Hepatocyte (in vitro differentiated cells): ENCODE results near the gene TK2.

Experiments used
- EZH2 ChIP-seq: fragments of 200-600 bp; sonication (generic); IDR thresholded peaks from 2 replicates; pipeline ENCODE4 v1.6.1; 2016; ENCODE audit warnings: antibody characterized with exemption, mild to moderate bottlenecking, borderline replicate concordance
- TF ChIP-seq, protein P1 (sequence below): fragments of 200-600 bp; sonication (generic); IDR thresholded peaks from 2 replicates; pipeline ENCODE4 v1.5.1; 2016; ENCODE audit warnings: antibody characterized with exemption, mild to moderate bottlenecking; ENCODE audit not compliant: poor library complexity

- TF ChIP-seq, protein P1, sequence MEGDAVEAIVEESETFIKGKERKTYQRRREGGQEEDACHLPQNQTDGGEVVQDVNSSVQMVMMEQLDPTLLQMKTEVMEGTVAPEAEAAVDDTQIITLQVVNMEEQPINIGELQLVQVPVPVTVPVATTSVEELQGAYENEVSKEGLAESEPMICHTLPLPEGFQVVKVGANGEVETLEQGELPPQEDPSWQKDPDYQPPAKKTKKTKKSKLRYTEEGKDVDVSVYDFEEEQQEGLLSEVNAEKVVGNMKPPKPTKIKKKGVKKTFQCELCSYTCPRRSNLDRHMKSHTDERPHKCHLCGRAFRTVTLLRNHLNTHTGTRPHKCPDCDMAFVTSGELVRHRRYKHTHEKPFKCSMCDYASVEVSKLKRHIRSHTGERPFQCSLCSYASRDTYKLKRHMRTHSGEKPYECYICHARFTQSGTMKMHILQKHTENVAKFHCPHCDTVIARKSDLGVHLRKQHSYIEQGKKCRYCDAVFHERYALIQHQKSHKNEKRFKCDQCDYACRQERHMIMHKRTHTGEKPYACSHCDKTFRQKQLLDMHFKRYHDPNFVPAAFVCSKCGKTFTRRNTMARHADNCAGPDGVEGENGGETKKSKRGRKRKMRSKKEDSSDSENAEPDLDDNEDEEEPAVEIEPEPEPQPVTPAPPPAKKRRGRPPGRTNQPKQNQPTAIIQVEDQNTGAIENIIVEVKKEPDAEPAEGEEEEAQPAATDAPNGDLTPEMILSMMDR, result no peak
- no peak for TF ChIP-seq EZH2
These were observed 26.0 kb downstream of the TK2 start for GRCh38 chr16:66523861-66524354.
